GM13976 (cell line): ENCODE data around the gene DNAJB6.

Source experiments
- DNase-seq: peaks from one replicate; pipeline ENCODE4 v3.0.0; 2012; ENCODE audit warnings: low spot score
- in situ Hi-C: fragments of 300-500 bp; cut with MboI; formaldehyde crosslinking; loops from one replicate; pipeline ENCODE4 v1.12.0; 2022; ENCODE audit warnings: low sequenced_read_pairs, mixed read lengths, inconsistent platforms; ENCODE audit not compliant: unreplicated experiment
- TF ChIP-seq, protein P1 (sequence below): IDR thresholded peaks from 2 replicates; pipeline ENCODE4 v1.5.1; 2012; ENCODE audit warnings: borderline replicate concordance, mild to moderate bottlenecking; ENCODE audit not compliant: insufficient read depth; ENCODE audit errors: extremely low read depth, missing control alignments, control extremely low read depth

The DNAJB6 gene

DNA sequence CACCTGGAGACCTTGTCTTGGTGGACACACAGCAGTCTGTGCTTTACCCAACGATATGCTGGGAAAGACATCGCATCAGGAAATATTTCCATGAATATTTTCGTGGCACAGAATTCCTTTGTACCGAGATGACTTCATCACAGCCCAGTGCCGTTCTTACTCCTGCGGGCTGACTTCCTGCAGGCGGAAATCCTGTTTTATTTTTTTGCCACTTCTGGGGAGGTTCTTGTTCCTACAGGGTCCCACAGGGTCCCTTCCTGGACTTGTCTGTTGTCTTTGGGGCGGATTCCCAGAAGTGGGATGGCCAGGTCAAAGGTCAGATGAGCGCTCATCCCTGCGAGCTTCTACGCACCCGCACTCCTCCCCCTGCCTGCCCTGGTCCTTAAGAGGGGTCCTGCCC lies 86.5 kb downstream of the DNAJB6 start:
- TF ChIP-seq, protein P1, sequence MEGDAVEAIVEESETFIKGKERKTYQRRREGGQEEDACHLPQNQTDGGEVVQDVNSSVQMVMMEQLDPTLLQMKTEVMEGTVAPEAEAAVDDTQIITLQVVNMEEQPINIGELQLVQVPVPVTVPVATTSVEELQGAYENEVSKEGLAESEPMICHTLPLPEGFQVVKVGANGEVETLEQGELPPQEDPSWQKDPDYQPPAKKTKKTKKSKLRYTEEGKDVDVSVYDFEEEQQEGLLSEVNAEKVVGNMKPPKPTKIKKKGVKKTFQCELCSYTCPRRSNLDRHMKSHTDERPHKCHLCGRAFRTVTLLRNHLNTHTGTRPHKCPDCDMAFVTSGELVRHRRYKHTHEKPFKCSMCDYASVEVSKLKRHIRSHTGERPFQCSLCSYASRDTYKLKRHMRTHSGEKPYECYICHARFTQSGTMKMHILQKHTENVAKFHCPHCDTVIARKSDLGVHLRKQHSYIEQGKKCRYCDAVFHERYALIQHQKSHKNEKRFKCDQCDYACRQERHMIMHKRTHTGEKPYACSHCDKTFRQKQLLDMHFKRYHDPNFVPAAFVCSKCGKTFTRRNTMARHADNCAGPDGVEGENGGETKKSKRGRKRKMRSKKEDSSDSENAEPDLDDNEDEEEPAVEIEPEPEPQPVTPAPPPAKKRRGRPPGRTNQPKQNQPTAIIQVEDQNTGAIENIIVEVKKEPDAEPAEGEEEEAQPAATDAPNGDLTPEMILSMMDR = no peak
- in situ Hi-C loops = no loop called here
- DNase-seq = no peak

DNA sequence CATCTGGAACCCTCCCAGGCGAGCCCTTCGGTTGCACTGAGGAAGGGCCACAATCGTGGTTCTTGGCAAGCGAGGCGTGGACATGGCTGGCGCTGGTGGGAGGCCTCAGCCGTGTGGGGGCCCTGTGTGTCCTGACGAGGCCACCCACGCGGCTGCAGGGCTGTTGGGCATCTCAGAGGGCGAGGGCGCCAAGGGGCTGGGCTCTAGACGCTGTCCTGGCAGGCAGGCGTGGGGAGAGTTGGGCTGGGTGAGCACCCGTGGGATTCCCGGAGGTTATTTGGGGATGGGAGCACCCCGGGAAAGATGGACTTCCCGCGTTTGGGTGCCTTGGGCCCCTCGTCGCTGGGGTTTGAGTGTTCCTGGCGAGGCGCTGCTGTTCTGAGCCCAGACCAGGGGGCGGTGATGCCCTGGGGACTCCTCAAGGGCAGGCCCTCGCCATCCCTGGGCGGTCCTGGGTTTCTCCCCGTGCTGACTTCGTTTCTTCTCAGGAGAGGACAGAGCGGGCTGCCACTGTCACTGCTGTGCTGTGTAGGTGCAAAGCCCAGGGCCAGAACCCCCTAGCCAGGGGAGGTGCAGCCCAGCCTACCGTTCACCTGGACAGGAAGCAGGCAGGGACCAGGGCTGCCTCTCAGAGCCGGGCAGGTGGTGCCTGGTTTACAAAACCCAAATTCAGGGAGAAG lies 87.2 kb downstream of the DNAJB6 start:
- in situ Hi-C loops = no loop called here
- TF ChIP-seq, protein P1 = no peak
- no peak for DNase-seq

DNA sequence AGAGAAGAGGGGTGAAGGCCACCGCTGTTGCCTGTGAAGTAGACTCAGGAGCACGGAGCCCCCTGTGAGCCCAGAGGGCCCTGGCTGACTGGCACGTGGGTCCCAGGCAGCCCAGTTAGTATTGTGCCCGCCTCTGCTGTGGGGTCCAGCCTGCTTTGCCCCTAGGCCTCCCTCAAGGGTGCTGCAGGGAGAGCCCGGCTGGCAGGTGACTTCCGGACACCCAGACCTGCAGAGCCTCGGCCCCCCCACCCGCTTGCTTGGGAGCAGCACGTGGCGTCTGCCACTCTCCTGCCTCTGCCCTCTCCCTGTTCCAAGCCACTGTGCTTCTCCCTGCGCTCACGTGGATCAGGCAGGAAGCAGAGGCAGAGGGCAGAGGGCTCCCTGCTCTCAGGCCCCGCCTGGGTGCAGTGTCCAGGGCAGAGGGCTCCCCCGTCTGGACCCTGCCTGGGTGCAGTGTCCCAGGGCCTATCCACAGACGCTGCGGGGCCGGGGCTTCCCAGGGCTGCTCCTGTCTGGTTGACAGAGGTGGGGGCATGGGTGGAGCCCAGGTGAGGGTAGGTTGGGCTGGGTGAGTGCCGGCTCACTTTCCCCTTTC lies 88.4 kb downstream of the DNAJB6 start:
- TF ChIP-seq, protein P1 = no peak
- no peak for DNase-seq
- in situ Hi-C loops = loop anchor here (25.0 kb wide), 1 partner anchor 862 kb away; no protein-coding TSS in a partner anchor

DNA sequence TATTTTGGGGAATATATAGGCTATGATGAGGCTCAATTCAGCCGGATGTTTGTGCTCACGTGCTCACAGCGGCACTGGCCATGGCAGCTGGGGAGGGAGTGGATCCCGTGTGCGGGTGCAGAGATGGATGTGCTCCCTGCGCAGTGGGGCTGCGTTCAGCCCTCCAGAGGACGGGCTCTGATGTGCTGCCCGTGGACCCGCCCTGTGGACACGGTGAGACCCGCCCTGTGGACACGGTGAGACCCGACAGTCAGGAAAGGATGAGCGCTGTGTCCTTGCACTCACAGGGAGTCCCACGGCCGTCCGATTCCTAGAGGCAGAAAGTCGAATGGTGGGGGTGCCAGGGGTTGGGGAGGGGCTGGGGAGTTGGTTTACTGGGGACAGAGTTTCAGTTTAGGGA lies 89.0 kb downstream of the DNAJB6 start:
- DNase-seq = no peak
- in situ Hi-C loops = loop anchor here (25.0 kb wide), 1 partner anchor 862 kb away; no protein-coding TSS in a partner anchor
- TF ChIP-seq, protein P1 = no peak

DNA sequence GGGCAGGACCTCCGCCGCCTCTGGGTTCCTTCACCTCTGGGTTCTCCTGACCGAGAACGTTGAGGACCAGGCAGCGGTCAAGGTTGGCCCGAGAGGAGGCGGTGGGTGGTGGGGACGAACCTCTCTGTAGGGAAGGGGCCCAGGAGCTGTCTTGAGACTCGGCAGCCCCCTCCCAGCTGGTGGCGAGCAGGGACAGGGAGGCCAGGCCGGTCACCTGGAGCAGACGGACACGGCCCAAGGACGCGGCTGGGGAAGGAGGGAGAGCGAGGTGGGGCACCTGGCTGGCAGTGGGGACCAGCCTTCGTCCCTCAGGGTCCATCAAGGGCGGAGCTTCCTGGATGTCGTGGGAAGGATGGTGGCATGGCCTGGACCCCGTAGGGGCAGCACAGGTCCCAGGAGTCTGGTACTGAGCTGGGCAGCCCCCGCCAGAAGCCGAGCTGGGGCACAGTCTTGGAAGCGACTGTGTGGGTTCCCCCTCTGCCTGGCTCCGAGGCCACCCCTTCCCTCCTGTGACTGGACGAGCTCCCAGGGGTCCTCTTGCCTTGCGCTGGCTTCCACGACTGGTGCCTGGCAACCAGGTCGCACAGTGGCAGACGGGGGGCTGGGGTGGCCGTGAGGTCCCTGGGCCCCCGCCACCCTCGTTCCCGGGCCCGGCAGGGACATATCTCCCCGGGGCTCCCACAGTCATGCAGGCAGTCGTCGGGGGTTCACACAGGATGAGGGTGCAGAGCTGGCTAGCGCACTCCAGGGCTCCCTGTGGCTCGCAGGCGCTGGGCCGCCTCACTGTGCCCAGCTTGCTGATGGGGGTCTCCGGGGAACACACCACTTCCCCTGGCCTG lies 89.9 kb downstream of the DNAJB6 start:
- in situ Hi-C loops = loop anchor here (25.0 kb wide), 1 partner anchor 861 kb away; no protein-coding TSS in a partner anchor
- TF ChIP-seq, protein P1 = no peak
- DNase-seq = no peak

DNA sequence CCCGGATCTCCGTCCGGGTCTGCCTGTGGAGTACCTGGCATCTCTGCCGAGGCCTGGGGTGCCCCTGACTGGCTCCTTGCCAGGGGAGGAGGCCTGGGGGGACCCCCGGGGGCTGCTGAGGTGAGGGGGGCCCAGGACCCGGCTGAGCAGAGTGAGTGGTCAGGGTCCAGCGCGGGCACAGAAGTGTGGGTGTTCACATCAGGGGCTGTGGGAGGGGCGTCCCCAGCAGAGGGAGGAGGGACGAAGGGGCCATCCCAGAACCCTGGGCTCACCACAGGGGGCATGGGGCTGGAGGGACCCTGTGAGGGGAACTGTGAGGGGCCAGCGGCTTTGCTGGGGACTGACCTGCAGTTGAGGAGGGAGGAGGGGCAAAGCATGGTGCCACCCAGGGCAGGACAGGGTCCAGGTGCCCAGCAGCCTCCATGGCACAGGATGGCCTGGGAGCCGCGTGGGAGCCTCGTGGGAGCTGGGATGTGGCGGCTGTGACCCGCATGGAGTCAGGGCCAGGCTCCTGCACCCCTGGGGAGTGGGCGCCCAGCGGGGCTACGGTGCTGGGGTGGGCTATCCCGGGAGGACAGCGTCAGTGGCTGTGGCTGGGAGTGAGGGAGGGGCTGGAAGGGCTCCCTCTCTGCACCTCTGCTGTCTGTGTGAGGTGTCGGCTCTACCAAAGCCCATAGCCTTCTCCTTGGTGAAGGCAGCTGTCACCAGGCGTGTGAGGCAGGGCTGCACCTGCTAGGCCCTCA lies 91.2 kb downstream of the DNAJB6 start:
- no peak for DNase-seq
- in situ Hi-C loops = loop anchor here (25.0 kb wide), 1 partner anchor 859 kb away; no protein-coding TSS in a partner anchor
- TF ChIP-seq, protein P1 = no peak
